ENCODE data around the gene ARVCF. TPM values are rescaled to one million over a fixed set of nuclear protein-coding genes. Genes with fewer than 3 reads are reported as not detected.

The ARVCF gene
- total and polyA plus RNA-seq, 9 of the 15 experiments (the other 6 are each of a cell fraction or from before 2014, with no cell fraction given): 0.03 to 97.4 (median 15.6) TPM

DNA sequence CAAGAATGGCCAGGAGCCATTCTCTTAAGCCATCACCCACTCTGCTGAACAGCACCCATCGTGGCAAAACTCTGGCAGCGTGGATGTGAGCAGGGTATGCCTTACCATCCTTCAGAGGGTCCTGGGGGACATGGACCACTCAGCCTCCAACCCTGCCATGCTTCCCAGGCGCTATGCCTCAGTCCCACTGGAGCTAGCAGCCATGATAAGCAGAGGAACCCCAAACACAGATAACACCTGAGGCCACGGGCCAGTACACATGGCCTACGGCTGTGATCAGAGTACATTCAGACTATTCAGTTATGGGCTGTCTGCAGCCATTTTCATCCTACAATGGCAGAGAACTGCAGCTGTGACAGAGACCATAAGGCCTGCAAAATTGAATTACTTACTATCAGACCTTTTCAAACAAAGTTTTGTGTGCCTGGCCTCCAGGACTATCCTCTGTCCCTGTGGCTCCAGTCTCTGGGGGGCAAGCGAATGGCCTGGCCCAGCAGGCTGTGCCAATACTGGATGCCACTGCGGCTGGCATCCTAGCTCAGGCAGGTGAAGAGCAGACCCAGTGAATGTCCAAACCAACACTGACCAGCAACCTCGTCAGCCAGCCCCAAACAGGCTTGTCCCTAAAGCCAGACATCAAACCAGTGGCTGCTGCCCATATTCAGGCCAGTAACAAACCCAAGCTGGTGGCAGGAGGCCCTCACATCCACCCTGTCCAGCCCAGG, 6.9 kb downstream of the ARVCF start (continued):
- no peak for TF ChIP-seq BACH1 (tag; IDR thresholded peaks at IDR 0.05)
- no peak for TF ChIP-seq CBX2 (IDR thresholded peaks at IDR 0.05; ENCODE audit: insufficient read depth, low read length, poor library complexity, severe bottlenecking)
- TF ChIP-seq, protein P1, sequence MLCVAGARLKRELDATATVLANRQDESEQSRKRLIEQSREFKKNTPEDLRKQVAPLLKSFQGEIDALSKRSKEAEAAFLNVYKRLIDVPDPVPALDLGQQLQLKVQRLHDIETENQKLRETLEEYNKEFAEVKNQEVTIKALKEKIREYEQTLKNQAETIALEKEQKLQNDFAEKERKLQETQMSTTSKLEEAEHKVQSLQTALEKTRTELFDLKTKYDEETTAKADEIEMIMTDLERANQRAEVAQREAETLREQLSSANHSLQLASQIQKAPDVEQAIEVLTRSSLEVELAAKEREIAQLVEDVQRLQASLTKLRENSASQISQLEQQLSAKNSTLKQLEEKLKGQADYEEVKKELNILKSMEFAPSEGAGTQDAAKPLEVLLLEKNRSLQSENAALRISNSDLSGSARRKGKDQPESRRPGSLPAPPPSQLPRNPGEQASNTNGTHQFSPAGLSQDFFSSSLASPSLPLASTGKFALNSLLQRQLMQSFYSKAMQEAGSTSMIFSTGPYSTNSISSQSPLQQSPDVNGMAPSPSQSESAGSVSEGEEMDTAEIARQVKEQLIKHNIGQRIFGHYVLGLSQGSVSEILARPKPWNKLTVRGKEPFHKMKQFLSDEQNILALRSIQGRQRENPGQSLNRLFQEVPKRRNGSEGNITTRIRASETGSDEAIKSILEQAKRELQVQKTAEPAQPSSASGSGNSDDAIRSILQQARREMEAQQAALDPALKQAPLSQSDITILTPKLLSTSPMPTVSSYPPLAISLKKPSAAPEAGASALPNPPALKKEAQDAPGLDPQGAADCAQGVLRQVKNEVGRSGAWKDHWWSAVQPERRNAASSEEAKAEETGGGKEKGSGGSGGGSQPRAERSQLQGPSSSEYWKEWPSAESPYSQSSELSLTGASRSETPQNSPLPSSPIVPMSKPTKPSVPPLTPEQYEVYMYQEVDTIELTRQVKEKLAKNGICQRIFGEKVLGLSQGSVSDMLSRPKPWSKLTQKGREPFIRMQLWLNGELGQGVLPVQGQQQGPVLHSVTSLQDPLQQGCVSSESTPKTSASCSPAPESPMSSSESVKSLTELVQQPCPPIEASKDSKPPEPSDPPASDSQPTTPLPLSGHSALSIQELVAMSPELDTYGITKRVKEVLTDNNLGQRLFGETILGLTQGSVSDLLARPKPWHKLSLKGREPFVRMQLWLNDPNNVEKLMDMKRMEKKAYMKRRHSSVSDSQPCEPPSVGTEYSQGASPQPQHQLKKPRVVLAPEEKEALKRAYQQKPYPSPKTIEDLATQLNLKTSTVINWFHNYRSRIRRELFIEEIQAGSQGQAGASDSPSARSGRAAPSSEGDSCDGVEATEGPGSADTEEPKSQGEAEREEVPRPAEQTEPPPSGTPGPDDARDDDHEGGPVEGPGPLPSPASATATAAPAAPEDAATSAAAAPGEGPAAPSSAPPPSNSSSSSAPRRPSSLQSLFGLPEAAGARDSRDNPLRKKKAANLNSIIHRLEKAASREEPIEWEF (CRISPR knock-in tag; IDR thresholded peaks at IDR 0.05): no peak
- TF ChIP-seq, protein P2, sequence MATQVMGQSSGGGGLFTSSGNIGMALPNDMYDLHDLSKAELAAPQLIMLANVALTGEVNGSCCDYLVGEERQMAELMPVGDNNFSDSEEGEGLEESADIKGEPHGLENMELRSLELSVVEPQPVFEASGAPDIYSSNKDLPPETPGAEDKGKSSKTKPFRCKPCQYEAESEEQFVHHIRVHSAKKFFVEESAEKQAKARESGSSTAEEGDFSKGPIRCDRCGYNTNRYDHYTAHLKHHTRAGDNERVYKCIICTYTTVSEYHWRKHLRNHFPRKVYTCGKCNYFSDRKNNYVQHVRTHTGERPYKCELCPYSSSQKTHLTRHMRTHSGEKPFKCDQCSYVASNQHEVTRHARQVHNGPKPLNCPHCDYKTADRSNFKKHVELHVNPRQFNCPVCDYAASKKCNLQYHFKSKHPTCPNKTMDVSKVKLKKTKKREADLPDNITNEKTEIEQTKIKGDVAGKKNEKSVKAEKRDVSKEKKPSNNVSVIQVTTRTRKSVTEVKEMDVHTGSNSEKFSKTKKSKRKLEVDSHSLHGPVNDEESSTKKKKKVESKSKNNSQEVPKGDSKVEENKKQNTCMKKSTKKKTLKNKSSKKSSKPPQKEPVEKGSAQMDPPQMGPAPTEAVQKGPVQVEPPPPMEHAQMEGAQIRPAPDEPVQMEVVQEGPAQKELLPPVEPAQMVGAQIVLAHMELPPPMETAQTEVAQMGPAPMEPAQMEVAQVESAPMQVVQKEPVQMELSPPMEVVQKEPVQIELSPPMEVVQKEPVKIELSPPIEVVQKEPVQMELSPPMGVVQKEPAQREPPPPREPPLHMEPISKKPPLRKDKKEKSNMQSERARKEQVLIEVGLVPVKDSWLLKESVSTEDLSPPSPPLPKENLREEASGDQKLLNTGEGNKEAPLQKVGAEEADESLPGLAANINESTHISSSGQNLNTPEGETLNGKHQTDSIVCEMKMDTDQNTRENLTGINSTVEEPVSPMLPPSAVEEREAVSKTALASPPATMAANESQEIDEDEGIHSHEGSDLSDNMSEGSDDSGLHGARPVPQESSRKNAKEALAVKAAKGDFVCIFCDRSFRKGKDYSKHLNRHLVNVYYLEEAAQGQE (IDR thresholded peaks at IDR 0.05; ENCODE audit: borderline replicate concordance): no peak
- TF ChIP-seq, protein P2 (CRISPR knock-in tag; IDR thresholded peaks at IDR 0.05; ENCODE audit: low read depth): no peak
- TF ChIP-seq NBN (IDR thresholded peaks at IDR 0.05; ENCODE audit: low read depth): no peak
- TF ChIP-seq, protein P3, sequence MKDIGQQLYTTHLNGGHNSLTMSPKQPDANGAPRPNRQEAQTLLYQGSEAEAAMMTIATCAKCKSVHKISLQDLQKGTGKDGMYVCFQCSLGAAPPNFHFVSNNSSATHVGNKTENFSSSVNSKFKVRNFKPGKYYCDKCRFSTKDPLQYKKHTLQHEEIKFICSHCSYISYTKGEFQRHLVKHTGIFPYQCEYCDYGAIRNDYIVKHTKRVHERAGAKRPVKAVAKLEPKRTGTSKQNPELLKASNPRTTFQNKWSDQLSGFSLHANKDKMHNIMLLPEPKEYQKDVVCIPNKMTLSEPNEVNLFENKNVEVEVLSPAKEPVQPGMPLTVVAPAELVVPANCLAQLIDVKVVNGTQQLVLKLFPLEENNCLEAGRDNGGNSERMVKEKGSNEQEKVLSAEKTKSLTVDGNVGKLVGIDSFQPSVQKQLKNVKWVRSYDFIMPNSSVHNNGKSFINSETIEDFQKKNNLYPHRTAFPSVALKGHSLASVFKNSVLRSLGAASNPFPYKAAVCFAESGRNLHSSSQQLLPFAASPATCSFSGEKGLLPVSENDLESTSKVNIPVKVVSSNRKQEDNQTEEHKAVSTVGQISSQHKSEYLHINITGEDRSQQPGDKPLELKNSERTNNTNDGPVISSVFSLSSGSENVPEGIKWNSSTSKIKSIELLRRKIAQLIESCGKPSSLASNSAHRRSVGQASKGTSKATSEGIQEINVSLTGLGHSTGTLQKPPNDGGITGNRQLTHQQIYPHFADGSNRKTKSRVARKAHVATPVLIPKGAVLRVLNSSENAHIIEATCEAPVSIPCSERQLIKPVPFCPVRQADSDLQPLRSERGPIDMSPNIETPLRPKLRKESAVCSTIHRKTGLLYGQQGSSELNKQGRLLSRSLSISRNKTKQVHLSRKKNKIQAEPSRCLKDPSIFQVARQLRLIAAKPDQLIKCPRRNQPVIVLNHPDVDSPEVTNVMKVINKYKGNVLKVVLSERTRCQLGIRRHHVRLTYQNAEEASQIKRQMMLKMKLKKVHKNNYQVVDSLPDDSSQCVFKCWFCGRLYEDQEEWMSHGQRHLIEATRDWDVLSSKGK (CRISPR knock-in tag; IDR thresholded peaks at IDR 0.05): no peak
- TF ChIP-seq ZNF197 (CRISPR knock-in tag; IDR thresholded peaks at IDR 0.05; ENCODE audit: low read depth): no peak
- TF ChIP-seq EWSR1 (IDR thresholded peaks at IDR 0.05; ENCODE audit: borderline replicate concordance, low read depth, partially characterized antibody): no peak
- no peak for TF ChIP-seq HMG20A (CRISPR knock-in tag; conservative IDR thresholded peaks at IDR 0.05)

Data from K562 (cell line).